CD14-positive monocyte (primary cell): ENCODE data around the gene ENTPD2. TPM values are rescaled to one million over a fixed set of nuclear protein-coding genes. Genes with fewer than 3 reads are reported as not detected.

Experiments used
- DNase-seq, 3 donors: peaks; one replicate each; pipeline ENCODE4 v3.0.0-alpha.2; 2011 to 2022
- H2AFZ ChIP-seq: 2 replicates; pipeline ENCODE4 v1.6.0; 2012; ENCODE audit warnings: mild to moderate bottlenecking, low read depth, low read length, inconsistent platforms; ENCODE audit not compliant: insufficient read depth, poor library complexity, severe bottlenecking
- H3K27ac ChIP-seq, 2 donors: 1 replicate in 1 of 2; 2 replicates in 1 of 2; pipeline ENCODE4 v1.5.1; 2012 to 2013; ENCODE audit warnings: low read length in 2 of 2, control low read depth in 1 of 2, inconsistent platforms in 1 of 2, low read depth in 1 of 2, mild to moderate bottlenecking in 1 of 2
- H3K27me3 ChIP-seq, 2 donors: one replicate each; pipeline versions ENCODE4 v1.6.0 to v1.6.1; 2011 to 2013; ENCODE audit warnings: low read length in 2 of 2; ENCODE audit not compliant: control insufficient read depth in 2 of 2, insufficient read depth in 2 of 2
- H3K36me3 ChIP-seq, 2 donors: replicated peaks in 1 of 2; 1 replicate in 1 of 2; 2 replicates in 1 of 2; pipeline versions ENCODE4 v1.5.1 to v1.6.1; 2012 to 2013; ENCODE audit warnings: low read length in 2 of 2, control low read depth in 1 of 2, inconsistent platforms in 1 of 2, mild to moderate bottlenecking in 1 of 2; ENCODE audit not compliant: insufficient read depth in 2 of 2, control insufficient read depth in 1 of 2
- H3K4me1 ChIP-seq, 2 donors: 1 replicate in 1 of 2; 2 replicates in 1 of 2; pipeline versions ENCODE4 v1.5.1 to v1.6.1; 2012 to 2013; ENCODE audit warnings: low read length in 2 of 2, control low read depth in 1 of 2, inconsistent platforms in 1 of 2, mild to moderate bottlenecking in 1 of 2, moderate library complexity in 1 of 2; ENCODE audit not compliant: insufficient read depth in 2 of 2, control insufficient read depth in 1 of 2
- H3K4me2 ChIP-seq: replicated peaks from 2 replicates; pipeline ENCODE3; 2012; ENCODE audit warnings: low read length, moderate library complexity, mild to moderate bottlenecking; ENCODE audit not compliant: poor library complexity, severe bottlenecking; ENCODE audit errors: extremely low read depth
- H3K4me3 ChIP-seq, 3 experiments: fragments of 200-600 bp in 1 of 3; sonication (generic) in 1 of 3; replicated peaks in 1 of 3; 1 replicate in 2 of 3; 2 replicates in 1 of 3; pipeline ENCODE4 v1.5.1; 2011 to 2013; ENCODE audit warnings: low read length in 3 of 3, mild to moderate bottlenecking in 3 of 3, control low read depth in 2 of 3, low read depth in 2 of 3, inconsistent platforms in 1 of 3, moderate library complexity in 1 of 3
- H3K79me2 ChIP-seq: 2 replicates; pipeline ENCODE4 v1.6.0; 2012; ENCODE audit warnings: mild to moderate bottlenecking, control low read depth, inconsistent platforms, low read length, moderate library complexity; ENCODE audit not compliant: insufficient read depth
- H3K9ac ChIP-seq: 2 replicates; pipeline ENCODE4 v1.6.0; 2017; ENCODE audit warnings: low read length, mild to moderate bottlenecking; ENCODE audit not compliant: insufficient read depth, poor library complexity, severe bottlenecking
- H3K9me3 ChIP-seq, 2 donors: replicated peaks in 1 of 2; 1 replicate in 1 of 2; 2 replicates in 1 of 2; pipeline versions ENCODE4 v1.5.1 to v1.6.1; 2012 to 2013; ENCODE audit warnings: low read length in 2 of 2, control low read depth in 1 of 2; ENCODE audit not compliant: control insufficient read depth in 1 of 2, insufficient read depth in 1 of 2
- H4K20me1 ChIP-seq: 2 replicates; pipeline ENCODE4 v1.6.0; 2012; ENCODE audit warnings: mild to moderate bottlenecking, low read length, control low read depth, moderate library complexity; ENCODE audit not compliant: insufficient read depth
- H3K27ac Mint-ChIP-seq, 7 donors: one replicate each; pipeline ENCODE4 v1.8.0; 2020; ENCODE audit warnings: mild to moderate bottlenecking in 7 of 7, mixed read lengths in 7 of 7, moderate library complexity in 6 of 7, inconsistent platforms in 2 of 7
- H3K27me3 Mint-ChIP-seq, 3 donors: one replicate each; pipeline ENCODE4 v1.8.0; 2021 to 2022; ENCODE audit warnings: low read depth in 3 of 3, mild to moderate bottlenecking in 3 of 3, mixed read lengths in 3 of 3, moderate library complexity in 3 of 3, inconsistent platforms in 1 of 3
- H3K36me3 Mint-ChIP-seq, 2 donors: one replicate each; pipeline ENCODE4 v1.8.0; 2020; ENCODE audit warnings: mixed read lengths in 2 of 2, inconsistent platforms in 1 of 2, mild to moderate bottlenecking in 1 of 2
- H3K4me1 Mint-ChIP-seq: one replicate; pipeline ENCODE4 v1.8.0; 2020; ENCODE audit warnings: mild to moderate bottlenecking, mixed read lengths
- H3K4me3 Mint-ChIP-seq, 2 donors: one replicate each; pipeline ENCODE4 v1.8.0; 2020; ENCODE audit warnings: mild to moderate bottlenecking in 2 of 2, mixed read lengths in 2 of 2, moderate library complexity in 1 of 2
- H3K9me3 Mint-ChIP-seq, 7 donors: one replicate each; pipeline ENCODE4 v1.8.0; 2020 to 2022; ENCODE audit warnings: mixed read lengths in 7 of 7, mild to moderate bottlenecking in 6 of 7, moderate library complexity in 6 of 7, inconsistent platforms in 2 of 7
- WGBS: methylation state at CpG from one replicate; pipeline ENCODE4 v1.1.5; 2013; ENCODE audit warnings: missing lambda C conversion rate; ENCODE audit not compliant: insufficient coverage; 5-methylcytosine and 5-hydroxymethylcytosine counted together
- intact Hi-C, 2 donors: fragments of 100-400 bp; cut with micrococcal nuclease; formaldehyde crosslinking; loops; one replicate each; pipeline versions ENCODE4 v1.15.0 to v1.15.1; 2023
- polyA plus RNA-seq, 3 donors: library from polyadenylated mRNA; depleted of rRNA in 1 of 3; unstranded in 2 of 3; stranded (reverse) in 1 of 3; fragments of 300-500 nt in 2 of 3; fragments of >200 nt in 1 of 3; fragmentation: Illumina TruSeq in 2 of 3; gene quantifications; 1 replicate in 2 of 3; 2 replicates in 1 of 3; pipeline ENCODE4 v1.2.3, GENCODE V29; 2012 to 2021
- TF ChIP-seq, protein P1 (sequence below): fragments of 200-600 bp; IDR thresholded peaks from one replicate; pipeline ENCODE4 v1.8.0; 2022; ENCODE audit warnings: antibody characterized with exemption, mild to moderate bottlenecking

Gene ENTPD2
- polyA plus RNA-seq, 3 donors, result not detected

DNA sequence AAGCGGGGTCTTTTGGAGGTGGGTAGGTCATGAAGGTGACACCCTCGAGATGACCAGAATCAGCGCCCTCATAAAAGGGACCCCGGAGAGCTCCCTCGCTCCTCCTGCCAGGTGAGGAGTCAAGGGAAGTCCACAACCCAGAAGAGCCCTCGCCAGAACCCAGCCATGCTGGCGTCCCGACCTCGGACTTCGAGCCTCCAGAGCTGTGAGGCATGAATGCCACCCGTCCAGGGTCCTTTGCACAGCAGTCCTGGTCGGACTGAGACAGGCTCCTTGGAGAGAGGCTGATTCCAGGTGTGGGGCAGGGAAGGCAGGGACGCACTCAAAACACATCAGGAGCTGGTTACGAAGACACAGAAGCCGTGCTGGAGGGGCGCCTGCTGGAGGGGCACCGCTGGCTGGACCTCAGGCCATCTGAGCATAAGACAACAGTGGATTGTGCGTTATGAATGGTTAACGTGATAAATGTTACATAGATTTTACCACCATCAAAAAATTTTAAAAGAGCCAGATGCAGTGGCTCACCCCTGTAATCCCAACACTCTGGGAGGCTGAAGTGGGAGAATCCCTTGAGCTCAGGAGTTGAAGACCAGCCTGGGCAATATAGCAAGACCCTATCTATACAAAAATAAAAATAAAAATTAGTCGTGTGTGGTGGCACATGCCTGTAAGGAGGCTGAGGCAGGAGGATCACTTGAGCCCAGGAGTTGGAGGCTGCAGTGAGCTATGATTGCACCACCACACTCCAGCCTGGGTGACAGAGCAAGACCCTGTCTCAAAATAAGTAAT lies 51.8 kb downstream of the ENTPD2 start:
- H3K27ac ChIP-seq, result no peak overlapping the region
- H3K4me2 ChIP-seq, result no peak overlapping the region
- intact Hi-C loops, result no loop called here
- Mint-ChIP-seq H3K4me3 (no peak overlapping the region), H3K9me3 (peaks cover 4 to 16% (median 8%) of the 10 kb centered on the region in 7 donors), H3K36me3 (peaks cover 0 to 2% of the 10 kb centered on the region in 2 donors), H3K27me3 (peaks cover 13 to 21% (median 14%) of the 10 kb centered on the region in 3 donors), H3K4me1 (peaks cover 49% of the 10 kb centered on the region), H3K27ac (peak overlapping the region in 1 of 7 donors; percentile 18)
- no peaks in the 10 kb centered on the region for H4K20me1 ChIP-seq
- DNase-seq, result no peak
- H2AFZ ChIP-seq, result no peak overlapping the region
- H3K27me3 ChIP-seq, result peaks cover 0 to 10% of the 10 kb centered on the region in 2 donors
- no peak overlapping the region for H3K4me3 ChIP-seq
- no peak overlapping the region for H3K9ac ChIP-seq
- TF ChIP-seq, protein P1, sequence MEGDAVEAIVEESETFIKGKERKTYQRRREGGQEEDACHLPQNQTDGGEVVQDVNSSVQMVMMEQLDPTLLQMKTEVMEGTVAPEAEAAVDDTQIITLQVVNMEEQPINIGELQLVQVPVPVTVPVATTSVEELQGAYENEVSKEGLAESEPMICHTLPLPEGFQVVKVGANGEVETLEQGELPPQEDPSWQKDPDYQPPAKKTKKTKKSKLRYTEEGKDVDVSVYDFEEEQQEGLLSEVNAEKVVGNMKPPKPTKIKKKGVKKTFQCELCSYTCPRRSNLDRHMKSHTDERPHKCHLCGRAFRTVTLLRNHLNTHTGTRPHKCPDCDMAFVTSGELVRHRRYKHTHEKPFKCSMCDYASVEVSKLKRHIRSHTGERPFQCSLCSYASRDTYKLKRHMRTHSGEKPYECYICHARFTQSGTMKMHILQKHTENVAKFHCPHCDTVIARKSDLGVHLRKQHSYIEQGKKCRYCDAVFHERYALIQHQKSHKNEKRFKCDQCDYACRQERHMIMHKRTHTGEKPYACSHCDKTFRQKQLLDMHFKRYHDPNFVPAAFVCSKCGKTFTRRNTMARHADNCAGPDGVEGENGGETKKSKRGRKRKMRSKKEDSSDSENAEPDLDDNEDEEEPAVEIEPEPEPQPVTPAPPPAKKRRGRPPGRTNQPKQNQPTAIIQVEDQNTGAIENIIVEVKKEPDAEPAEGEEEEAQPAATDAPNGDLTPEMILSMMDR, result no peak
- H3K36me3 ChIP-seq, result no peaks in the 10 kb centered on the region
- WGBS, result 87% methylated on average over 16 of the region's 20 CpGs
- peaks cover 51 to 52% of the 10 kb centered on the region in 2 donors for H3K4me1 ChIP-seq
- H3K9me3 ChIP-seq, result peaks cover 0 to 10% of the 10 kb centered on the region in 2 donors
- H3K79me2 ChIP-seq, result no peaks in the 10 kb centered on the region

DNA sequence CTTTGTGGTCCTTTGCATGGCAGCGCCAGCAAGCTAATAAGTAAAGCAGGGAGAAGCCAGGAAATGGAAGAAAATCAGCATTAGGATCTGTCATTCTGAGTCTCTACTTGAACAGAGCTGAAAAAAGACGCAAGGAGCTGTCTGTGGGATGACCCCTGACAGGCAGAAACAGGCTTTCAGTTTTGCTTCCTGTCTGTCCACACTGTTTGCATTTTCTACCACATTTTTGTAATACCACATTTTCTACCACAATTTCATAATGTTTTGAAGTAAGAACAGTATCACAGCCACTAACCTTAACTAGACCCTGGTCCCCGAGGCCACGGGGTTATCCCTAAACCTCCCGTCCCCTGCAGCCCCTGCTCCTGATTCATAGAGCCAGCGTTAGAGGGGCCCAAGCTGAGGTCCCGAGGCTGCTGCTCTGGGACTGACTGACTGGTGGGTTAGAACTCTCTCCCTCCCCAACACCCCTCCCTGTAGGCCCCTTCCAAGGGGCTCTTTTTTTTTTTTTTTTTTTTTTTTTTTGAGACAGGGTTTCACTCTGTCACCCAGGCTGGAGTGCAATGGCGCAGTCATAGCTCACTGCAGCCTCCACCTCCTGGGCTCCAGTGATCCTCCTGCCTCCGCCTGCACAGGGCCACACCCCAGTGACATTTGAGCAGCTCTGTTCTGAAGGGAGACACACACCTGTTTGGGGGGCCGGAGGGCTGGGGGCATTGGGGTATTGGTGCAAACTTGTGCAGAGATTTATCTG lies 53.5 kb downstream of the ENTPD2 start:
- H3K36me3 ChIP-seq, result no peaks in the 10 kb centered on the region
- peaks cover 64 to 69% of the 10 kb centered on the region in 2 donors for H3K4me1 ChIP-seq
- no peak overlapping the region for H3K9ac ChIP-seq
- peak overlapping the region; percentile 63 for H2AFZ ChIP-seq
- Mint-ChIP-seq H3K4me1 (peaks cover 57% of the 10 kb centered on the region), H3K27ac (peak overlapping the region; percentile 90 to 97 (median 95)), H3K9me3 (peaks cover 3 to 10% (median 7%) of the 10 kb centered on the region in 7 donors), H3K4me3 (peak overlapping the region; percentile 70 to 83), H3K36me3 (peaks cover 0 to 2% of the 10 kb centered on the region in 2 donors), H3K27me3 (peaks cover 19 to 33% (median 26%) of the 10 kb centered on the region in 3 donors)
- no peaks in the 10 kb centered on the region for H3K79me2 ChIP-seq
- H3K4me3 ChIP-seq, result peak overlapping the region in 1 of 3 experiments; percentile 59
- WGBS, result 17% methylated on average over 6 of the region's 10 CpGs
- peaks cover 0 to 27% of the 10 kb centered on the region in 2 donors for H3K27me3 ChIP-seq
- TF ChIP-seq, protein P1, result no peak
- H3K27ac ChIP-seq, result peak overlapping the region; percentile 62 to 83
- H3K9me3 ChIP-seq, result peaks cover 0 to 9% of the 10 kb centered on the region in 2 donors
- peaks cover 6% of the 10 kb centered on the region for H4K20me1 ChIP-seq
- intact Hi-C loops, result no loop called here
- peak overlapping the region; percentile 70 for H3K4me2 ChIP-seq
- DNase-seq, result peak; percentile 56 to 74 (median 58)
